GM19455 (cell line): Measurements from ENCODE around the gene UTP4.
A peak's percentile ranks its signal among the peaks of the same experiment; 100 is the strongest.
"Not testable (repeated sequence)": the region's sequence is repeated elsewhere in the genome, so short reads cannot be mapped to it uniquely, and the experiment has no call there.

Experiments used
- ATAC-seq: cut with Tn5 transposase; IDR thresholded peaks from one replicate; pipeline ENCODE4 v1.9.1; 2021; ENCODE audit not compliant: unreplicated experiment

UTP4 gene

DNA sequence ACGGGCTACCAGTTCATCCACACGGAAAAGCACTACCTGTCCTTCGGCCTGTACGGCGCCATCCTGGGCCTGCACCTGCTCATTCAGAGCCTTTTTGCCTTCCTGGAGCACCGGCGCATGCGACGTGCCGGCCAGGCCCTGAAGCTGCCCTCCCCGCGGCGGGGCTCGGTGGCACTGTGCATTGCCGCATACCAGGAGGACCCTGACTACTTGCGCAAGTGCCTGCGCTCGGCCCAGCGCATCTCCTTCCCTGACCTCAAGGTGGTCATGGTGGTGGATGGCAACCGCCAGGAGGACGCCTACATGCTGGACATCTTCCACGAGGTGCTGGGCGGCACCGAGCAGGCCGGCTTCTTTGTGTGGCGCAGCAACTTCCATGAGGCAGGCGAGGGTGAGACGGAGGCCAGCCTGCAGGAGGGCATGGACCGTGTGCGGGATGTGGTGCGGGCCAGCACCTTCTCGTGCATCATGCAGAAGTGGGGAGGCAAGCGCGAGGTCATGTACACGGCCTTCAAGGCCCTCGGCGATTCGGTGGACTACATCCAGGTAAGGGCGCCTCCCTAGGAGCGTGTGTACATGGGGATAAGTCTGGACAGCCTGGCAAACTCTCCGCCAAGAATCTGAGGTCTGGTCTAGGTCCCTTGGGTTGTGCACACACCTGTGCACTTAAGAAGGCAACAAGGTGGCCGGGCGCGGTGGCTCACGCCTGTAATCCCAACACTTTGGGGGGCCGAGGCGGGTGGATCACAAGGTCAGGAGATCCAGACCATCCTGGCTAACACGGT, 22.8 kb upstream of the UTP4 start:
- no peak for ATAC-seq

DNA sequence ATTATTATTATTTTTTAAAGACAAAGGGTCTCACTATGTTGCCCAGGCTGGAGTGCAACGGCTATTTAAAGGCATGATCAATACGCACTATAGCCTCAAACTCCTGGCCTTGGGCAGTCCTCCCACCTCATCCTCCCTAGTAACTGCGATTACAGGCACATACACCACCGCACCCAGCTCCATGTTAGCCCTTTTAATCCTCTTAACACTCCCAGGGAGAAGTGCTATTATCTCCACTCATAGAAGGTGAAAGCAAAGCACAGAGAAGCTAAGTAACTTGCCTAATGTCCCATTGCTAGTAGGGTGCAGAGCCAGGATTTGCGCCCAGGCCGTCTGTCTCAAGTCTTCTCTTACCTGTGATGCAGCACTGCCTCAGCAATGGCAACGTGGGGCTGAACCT, 22.0 kb upstream of the UTP4 start:
- ATAC-seq, result no peak

DNA sequence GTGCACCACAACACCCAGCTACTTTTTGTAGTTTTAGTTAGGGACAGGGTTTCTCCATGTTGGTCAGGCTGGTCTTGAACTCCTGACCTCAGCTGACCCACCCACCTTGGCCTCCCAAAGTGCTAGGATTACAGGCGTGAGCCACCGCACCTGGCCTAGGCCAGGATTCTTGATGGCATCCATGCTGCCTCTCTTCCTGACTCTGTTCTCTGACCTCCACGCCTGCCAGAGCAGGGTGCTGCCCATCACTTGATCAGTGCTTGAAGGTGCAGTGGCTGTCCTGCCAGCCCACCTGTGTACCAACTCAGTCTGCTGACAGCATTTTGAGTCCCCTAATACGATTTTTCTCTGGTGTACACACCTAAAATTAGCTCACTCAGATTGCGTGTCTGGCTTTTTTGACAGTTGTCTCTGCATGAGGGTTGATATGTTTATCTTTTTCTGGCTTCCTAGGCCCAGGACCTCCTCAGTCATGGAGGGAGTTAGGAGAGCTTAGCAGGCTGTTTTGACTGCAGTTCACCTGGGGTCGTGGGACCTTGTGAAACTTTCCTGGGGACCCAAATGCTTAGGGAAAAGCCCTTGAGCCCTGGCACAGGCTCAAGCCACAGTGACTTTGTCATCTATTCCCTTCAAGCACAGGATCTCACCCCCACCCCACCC, 21.1 kb upstream of the UTP4 start:
- ATAC-seq, result no peak

DNA sequence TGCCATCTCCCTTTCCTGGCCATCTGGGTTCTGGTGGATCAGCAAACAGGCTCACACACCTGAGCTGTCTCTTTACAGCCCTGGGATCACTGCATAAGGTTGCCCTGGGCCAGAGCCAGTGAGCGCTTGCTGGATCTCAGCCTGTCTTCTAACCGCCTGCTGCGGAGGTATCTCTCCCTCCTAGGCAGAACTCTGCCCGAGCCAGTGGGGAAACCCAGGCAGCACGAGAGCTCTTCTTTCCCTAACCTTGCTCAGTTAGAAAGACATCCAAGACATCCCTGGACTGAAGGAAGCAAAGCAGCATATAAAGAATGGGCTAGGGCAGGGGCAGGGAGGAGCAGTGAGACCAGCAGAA, 20.6 kb upstream of the UTP4 start:
- ATAC-seq, result no peak

DNA sequence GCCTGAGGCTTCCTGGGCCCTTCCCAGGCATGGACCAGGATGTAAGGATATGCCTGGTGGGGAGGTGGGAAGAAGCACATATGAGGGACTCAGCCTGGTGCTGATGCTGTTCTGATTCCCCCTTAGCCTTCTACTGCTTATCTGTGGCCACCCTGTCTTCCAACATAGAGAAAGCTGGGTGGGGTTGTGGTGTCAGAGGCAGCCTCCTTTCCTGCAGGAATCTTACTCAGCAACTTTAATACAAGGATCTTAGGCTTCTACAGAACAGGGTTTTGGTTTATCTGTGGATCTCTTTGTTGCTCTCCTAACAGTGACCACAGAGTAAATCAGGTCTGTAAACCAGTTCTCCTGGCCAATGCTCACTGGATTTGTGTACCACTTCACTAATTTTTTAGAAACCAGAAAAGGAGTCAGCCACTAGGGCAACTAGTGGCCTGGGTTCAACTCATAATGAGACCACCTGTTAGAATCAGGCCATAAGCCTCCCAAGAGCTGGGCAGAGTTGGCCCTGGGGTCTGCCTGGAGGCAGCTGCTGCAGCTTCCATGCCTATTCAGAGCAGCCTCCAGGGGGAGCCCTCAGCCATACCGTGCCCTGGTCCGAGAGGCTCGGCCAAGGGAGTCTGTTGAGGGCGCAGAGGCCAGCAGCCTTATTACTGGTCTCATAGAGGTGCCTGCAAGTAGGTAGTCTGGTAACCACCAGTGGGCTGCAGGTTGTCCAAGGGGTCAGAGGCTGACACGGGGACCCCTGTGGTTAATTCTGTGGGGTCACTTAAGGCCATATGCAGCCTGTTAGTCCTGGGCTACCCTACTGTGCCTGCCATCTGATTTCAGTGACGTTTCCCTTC, 19.9 kb upstream of the UTP4 start:
- ATAC-seq, result peak; percentile 63

DNA sequence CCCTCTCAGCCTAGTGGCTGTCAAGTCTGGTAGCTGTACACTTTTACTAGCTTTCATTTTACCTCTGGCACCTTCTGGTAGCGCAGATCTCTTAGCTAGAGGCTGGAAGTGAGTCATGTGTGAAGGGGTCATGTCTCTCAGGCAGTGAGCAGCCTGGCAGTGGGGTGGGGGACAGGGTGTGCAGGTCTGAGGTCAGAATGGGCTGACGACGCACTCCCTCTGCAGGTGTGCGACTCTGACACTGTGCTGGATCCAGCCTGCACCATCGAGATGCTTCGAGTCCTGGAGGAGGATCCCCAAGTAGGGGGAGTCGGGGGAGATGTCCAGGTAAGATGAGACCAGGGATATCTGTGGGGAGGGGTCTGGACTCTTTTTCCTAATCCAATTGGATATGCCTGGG, 19.2 kb upstream of the UTP4 start:
- ATAC-seq, result no peak

DNA sequence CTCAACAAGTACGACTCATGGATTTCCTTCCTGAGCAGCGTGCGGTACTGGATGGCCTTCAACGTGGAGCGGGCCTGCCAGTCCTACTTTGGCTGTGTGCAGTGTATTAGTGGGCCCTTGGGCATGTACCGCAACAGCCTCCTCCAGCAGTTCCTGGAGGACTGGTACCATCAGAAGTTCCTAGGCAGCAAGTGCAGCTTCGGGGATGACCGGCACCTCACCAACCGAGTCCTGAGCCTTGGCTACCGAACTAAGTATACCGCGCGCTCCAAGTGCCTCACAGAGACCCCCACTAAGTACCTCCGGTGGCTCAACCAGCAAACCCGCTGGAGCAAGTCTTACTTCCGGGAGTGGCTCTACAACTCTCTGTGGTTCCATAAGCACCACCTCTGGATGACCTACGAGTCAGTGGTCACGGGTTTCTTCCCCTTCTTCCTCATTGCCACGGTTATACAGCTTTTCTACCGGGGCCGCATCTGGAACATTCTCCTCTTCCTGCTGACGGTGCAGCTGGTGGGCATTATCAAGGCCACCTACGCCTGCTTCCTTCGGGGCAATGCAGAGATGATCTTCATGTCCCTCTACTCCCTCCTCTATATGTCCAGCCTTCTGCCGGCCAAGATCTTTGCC, 18.0 kb upstream of the UTP4 start:
- no peak for ATAC-seq

DNA sequence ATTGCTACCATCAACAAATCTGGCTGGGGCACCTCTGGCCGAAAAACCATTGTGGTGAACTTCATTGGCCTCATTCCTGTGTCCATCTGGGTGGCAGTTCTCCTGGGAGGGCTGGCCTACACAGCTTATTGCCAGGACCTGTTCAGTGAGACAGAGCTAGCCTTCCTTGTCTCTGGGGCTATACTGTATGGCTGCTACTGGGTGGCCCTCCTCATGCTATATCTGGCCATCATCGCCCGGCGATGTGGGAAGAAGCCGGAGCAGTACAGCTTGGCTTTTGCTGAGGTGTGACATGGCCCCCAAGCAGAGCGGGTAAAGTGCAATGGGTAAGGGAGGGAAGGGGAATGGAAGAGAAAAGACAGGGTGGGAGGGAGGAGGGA, 17.5 kb upstream of the UTP4 start:
- no peak for ATAC-seq

DNA sequence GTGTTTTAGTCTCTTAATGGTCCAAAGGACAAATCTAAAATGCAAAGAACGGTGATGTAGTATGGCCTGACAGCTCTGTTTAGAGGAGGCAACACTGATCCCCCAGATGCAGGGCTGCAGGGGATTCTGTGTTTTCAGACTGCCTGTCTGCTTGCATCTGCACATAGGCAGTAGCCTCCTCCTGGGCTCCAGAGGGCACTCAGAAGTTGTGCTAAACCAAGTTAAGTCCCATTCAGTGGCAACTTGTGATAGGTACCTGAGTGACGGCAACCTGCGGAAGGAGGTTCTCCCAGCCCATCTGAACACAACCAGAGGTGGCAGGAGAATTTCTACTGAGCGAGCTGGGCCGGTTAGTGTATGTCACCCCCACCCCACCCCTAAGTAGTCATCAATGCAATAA, 17.1 kb upstream of the UTP4 start:
- ATAC-seq, result no peak

DNA sequence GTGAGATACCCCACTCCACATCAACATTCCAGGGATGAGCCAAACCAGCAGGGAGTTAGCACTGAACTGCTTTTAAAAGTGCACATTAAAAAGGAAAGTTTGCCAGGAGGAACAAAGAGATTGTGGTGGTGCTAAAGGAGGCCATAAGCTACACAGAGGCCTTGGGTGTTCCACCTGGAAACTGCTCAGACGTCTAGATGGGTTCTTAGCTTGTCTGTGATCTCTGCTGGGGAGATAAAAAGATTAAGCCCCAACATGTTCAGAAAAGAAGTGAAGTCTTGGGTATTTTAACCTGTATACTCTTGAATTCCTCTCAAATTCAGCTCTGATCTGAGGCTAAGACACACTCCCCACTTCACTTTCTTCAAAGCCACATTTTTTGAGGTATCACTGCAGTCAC, 16.6 kb upstream of the UTP4 start:
- ATAC-seq, result no peak

DNA sequence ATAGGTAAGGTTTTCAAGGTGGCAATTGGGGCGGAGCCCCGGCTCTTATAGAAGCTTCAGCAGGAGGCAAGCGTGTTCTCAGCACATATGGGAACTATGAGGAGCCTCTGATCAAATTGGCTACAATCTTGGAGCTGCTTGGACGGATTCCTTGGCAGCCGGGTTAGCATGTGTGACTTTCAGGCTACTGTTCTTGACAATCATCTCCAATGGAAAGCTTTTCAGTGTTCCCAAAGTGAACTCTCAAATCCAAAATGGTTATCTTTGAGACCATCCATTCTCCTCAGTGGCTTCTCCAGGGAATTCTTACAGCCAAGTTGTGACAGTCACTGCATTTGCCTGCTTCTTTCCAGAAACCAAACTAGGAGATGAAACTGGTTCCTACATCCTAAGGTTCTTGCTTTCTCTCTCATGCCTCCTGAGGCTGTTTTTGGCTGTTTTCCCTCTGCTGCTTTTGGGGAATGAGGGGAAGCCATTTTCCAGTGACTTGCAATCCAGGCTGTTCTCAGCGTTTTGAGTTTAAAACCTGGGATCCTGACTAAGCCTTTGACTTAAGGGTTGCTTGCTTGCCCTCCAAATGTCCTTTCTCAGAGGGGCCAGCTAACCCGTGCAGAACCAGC, 16.1 kb upstream of the UTP4 start:
- no peak for ATAC-seq

DNA sequence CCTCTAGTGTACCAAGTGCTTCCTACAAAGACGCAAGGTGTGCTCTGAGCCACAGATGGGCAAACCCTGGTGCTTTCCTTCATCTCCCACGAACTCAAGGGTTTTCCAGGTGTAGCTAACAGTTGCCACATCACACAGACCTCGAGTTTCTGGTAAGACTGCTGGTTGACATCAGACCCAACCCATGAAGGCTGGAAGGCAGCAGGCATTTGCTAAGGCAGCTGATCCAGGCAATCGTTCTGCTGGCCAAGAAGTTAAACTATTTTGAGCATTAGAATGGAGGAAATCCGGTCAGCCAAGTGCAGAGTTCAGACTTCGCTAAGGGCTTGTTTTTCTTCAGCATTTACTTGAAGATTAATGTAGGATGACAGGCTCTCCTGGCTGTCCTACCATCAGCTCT, 15.5 kb upstream of the UTP4 start:
- ATAC-seq, result no peak

DNA sequence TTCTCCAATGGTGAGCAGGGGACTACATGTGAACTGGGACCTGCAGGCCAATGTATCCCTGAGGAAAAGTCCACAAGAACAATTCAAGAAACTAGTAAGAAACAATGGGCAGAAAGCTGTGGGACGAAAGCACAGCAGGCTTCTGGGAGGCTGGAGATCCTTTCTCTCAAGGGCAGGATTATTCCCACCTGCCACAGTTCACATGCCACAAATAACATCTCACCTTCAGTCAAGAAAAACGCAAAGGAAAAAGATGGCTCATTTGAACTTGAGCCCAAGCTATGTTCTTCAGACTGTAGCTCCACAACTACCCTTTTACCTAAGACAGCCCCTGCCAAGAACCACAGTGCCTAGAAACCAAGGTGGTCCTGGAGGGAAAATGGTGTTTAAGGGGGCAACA, 14.0 kb upstream of the UTP4 start:
- ATAC-seq, result no peak

DNA sequence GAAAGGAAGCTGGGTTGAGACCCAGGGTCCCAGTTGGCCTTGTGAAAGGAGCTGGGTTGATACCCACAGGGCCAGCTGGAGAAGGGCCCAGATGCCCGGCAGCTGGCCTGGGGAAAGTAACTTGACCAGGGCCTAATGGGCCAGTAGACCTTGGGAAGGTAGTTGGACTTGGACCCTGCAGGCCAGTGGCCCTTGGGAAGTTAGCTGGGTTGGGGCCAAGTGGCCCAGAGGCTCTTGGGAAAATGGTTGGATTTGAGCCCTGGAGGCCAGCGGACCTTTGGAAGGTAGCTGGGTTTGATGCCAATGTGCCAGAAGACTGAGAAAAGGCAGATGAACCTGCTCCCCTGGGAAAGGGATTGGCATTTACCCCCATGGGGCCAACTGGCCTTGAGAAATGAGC, 13.5 kb upstream of the UTP4 start:
- no peak for ATAC-seq

DNA sequence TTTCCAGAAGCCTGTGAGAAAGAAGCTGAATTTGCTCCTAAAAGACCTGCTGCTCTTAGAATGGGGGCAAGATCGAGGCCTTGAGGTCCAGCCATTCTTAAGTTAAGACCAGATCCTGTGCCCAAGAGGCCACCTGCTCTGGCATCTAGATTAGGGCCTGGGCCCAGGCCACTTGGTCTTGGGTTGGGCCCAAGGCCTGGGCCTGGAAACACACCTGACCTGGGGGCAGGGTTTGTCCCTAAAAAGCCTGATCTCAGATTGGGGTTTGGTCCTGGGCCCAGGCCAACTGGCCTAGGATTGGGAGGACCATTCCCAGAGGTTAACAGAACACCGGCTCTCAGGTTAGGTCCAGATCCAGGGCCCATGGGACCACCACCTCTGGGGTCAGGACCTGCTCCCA, 12.9 kb upstream of the UTP4 start:
- no peak for ATAC-seq

DNA sequence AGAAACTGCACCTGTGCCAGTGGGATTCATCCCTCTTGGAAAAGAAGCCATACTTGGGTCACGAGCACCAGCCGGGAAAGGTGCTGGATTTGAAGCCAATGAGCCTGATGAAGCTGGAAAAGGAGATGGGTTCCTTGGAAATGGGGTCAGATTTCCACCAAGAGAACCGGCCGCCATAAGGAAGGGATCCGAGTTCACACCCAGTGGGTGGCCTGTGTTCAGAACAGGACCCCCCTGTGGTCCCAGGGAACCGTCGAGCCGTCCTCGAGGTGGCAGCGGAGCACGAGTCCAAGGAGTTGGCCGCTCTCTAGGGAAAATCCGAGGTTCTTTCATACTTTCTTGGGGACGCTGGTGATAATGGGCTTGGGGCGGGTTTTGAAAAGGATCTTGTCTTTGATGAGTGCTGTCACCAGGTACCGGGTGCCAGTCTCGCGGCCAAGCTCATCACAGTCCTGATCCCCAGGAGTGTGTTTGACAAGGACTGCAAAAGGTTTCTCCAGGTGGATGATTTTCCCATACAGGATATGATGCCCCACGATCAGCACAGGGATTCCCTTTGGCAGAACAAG, 12.3 kb upstream of the UTP4 start:
- no peak for ATAC-seq

DNA sequence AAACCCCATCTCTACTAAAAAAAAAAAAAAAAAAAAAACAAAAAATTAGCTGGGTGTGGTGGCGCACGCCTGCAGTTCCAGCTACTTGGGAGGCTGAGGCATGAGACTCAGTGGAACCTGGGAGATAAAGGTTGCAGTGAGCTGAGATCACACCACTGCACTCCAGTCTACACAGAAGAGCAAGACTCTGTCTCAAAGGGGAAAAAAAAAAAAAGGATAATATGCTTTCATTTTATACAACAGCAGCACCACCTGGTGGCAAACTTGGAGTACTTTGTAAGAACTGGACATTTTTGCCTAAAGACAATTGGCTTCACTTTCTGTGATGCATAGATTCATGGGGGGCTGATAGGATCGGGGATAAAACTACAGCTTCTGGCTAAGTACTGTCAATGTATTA, 8.5 kb upstream of the UTP4 start:
- ATAC-seq, result no peak

DNA sequence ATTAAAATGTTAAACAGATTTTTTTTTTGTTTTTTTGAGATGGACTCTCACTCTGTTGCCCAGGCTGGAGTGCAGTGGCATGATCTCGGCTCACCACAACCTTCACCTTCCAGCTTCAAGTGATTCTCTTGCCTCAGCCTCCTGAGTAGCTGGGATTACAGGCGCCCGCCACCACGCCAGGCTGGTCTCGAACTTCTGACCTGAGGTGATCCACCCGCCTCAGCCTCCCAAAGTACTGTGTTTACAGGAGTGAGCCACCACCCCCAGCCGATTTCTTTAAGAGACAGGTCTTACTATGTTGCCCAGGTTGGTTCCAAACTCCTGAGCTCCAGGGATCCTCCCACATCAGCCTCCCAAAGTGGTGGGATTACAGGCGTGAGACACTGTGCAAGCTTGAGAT, 8.0 kb upstream of the UTP4 start:
- ATAC-seq, result not testable (repeated sequence)

DNA sequence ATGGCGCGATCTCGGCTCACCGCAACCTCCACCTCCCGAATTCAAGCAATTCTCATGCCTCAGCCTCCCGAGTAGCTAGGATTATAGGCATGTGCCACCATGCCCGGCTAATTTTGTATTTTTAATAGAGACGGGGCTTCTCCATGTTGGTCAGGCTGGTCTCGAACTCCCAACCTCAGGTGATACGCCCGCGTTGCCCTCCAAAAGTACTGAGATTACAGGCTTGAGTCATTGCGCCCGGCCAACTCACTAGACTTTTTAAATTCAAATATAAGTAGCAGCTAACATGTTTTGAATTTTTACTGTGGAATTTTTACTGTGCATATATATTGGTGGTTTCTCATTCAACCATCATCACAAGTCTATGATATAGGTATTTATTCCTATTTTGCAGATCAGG, 7.5 kb upstream of the UTP4 start:
- ATAC-seq, result not testable (repeated sequence)

DNA sequence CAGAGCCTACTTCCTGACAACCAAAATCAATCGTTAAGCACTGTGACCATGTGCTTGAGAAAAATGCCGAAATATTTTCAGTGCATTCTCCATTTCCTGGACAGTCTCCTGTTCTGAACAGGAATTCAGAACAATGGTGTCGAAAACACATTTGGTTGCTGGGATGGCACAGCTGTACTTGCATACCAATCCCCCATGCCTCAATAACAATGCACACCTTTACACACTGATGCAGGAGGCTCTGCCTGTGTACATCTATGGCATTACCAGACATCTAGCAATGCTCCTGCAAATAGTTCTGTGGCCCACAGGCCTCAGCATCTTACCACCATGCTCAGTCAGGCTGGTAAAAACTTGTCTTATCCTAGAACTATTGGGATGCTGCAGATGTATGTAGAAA, 6.2 kb upstream of the UTP4 start:
- no peak for ATAC-seq

DNA sequence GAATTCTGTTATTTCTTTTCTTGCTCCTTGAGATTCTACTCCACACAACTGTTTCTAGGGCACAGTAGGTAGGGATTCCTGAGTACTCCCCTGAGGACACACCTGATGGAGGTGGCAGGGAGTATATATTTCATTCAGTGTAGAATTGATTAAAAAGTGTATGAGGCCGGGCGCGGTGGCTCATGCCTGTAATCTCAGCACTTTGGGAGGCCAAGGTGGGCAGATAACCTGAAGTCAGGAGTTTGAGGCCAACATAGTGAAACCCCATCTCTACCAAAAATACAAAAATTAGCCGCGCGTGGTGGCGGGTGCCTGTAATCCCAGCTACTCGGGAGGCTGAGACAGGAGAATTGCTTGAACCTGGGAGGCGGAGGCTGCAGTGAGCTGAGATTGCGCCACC, 5.6 kb upstream of the UTP4 start:
- ATAC-seq, result not testable (repeated sequence)
